Hepatocyte (in vitro differentiated cells): ENCODE results near the gene KCTD10. TPM values are rescaled to one million over a fixed set of nuclear protein-coding genes. Genes with fewer than 3 reads are reported as not detected.

Source experiments
- DNase-seq: peaks from one replicate; pipeline ENCODE4 v3.0.0-alpha.2; 2016; ENCODE audit warnings: low spot score
- H2AFZ ChIP-seq: fragments of 200-600 bp; sonication (generic); 2 replicates; pipeline ENCODE4 v1.6.0; 2016; ENCODE audit warnings: antibody characterized with exemption, mild to moderate bottlenecking
- H3K27ac ChIP-seq: fragments of 200-600 bp; sonication (generic); 2 replicates; pipeline ENCODE4 v1.5.1; 2016; ENCODE audit warnings: mild to moderate bottlenecking
- H3K27me3 ChIP-seq: fragments of 200-600 bp; sonication (generic); 2 replicates; pipeline ENCODE4 v1.6.1; 2016
- H3K36me3 ChIP-seq: fragments of 200-600 bp; sonication (generic); replicated peaks from 2 replicates; pipeline ENCODE4 v1.5.1; 2016; ENCODE audit warnings: low read depth; ENCODE audit not compliant: insufficient read depth
- H3K4me1 ChIP-seq: fragments of 200-600 bp; sonication (generic); 2 replicates; pipeline ENCODE4 v1.5.1; 2016; ENCODE audit warnings: mild to moderate bottlenecking, moderate library complexity; ENCODE audit not compliant: insufficient read depth
- H3K4me2 ChIP-seq: fragments of 200-600 bp; sonication (generic); 2 replicates; pipeline ENCODE4 v1.6.0; 2016
- H3K4me3 ChIP-seq: fragments of 200-600 bp; sonication (generic); 2 replicates; pipeline ENCODE4 v1.5.1; 2016; ENCODE audit warnings: mild to moderate bottlenecking
- H3K79me2 ChIP-seq: fragments of 200-600 bp; sonication (generic); 2 replicates; pipeline ENCODE4 v1.6.0; 2017; ENCODE audit warnings: mild to moderate bottlenecking
- H3K9me2 ChIP-seq: fragments of 200-600 bp; sonication (generic); replicated peaks from 2 replicates; pipeline ENCODE4 v1.6.0; 2017; ENCODE audit warnings: mild to moderate bottlenecking; ENCODE audit not compliant: insufficient read depth
- H3K9me3 ChIP-seq: fragments of 200-600 bp; sonication (generic); 2 replicates; pipeline ENCODE4 v1.5.1; 2016; ENCODE audit warnings: low read depth, mild to moderate bottlenecking
- H4K20me1 ChIP-seq: fragments of 200-600 bp; sonication (generic); 2 replicates; pipeline ENCODE4 v1.6.0; 2016; ENCODE audit warnings: mild to moderate bottlenecking; ENCODE audit not compliant: insufficient read depth, poor library complexity, severe bottlenecking
- EZH2 ChIP-seq: fragments of 200-600 bp; sonication (generic); IDR thresholded peaks from 2 replicates; pipeline ENCODE4 v1.6.1; 2016; ENCODE audit warnings: antibody characterized with exemption, mild to moderate bottlenecking, borderline replicate concordance
- EZH2phosphoT487 ChIP-seq: fragments of 200-600 bp; sonication (generic); IDR thresholded peaks from one replicate; pipeline ENCODE4 v1.6.1; 2018; ENCODE audit warnings: antibody characterized with exemption, mild to moderate bottlenecking, low read depth, moderate library complexity; ENCODE audit not compliant: unreplicated experiment, severe bottlenecking
- WGBS: methylation state at CpG from one replicate; pipeline ENCODE4 v1.1.6; 2016; ENCODE audit warnings: low lambda C conversion rate; ENCODE audit errors: missing lambda C conversion rate; 5-methylcytosine and 5-hydroxymethylcytosine counted together
- polyA plus RNA-seq: library from polyadenylated mRNA; unstranded; fragments of >200 nt; fragmentation: Nextera tagmentation; extraction: Ambion mirVana; gene quantifications from 2 replicates; pipeline ENCODE4 v1.2.1, GENCODE V29; 2016
- total RNA-seq: library from RNA; depleted of rRNA; stranded (reverse); fragments of >200 nt; gene quantifications from 2 replicates; pipeline ENCODE4 v1.2.3, GENCODE V29; 2014
- TF ChIP-seq, protein P1 (sequence below): fragments of 200-600 bp; sonication (generic); IDR thresholded peaks from 2 replicates; pipeline ENCODE4 v1.5.1; 2016; ENCODE audit warnings: antibody characterized with exemption, mild to moderate bottlenecking; ENCODE audit not compliant: poor library complexity

Gene KCTD10
- total and polyA plus RNA-seq, 2 experiments from 2014 or later: 29.4 to 29.7 TPM

DNA sequence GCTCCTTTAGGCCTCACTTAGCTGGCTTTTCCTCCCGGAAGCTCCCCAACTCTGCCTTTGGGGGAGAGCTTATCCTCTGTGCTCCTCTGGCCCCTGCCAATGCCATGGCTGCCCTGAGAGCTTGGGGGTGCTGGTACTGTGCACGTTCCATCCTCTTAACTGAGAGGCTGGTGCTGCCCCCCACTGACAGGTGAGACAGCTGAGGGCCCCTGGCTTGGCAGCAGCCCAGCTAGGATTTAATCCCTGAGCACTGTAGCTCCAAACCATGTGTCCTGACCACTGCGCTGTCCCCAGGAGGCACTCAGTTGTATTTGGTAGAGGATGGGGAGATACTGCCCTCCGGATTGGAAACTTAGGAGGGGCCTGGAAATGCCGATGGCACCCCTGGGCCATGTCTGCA is 46.4 kb upstream of the KCTD10 start:
- 76% methylated on average over 5 of the region's 5 CpGs for WGBS
- no peaks in the 10 kb centered on the region for H3K4me1 ChIP-seq
- H4K20me1 ChIP-seq: no peaks in the 10 kb centered on the region
- DNase-seq: no peak
- H3K79me2 ChIP-seq: no peaks in the 10 kb centered on the region
- no peak overlapping the region for H3K27ac ChIP-seq
- H3K4me3 ChIP-seq: no peak overlapping the region
- H3K36me3 ChIP-seq: no peaks in the 10 kb centered on the region
- H3K9me2 ChIP-seq: no peaks in the 10 kb centered on the region
- H3K9me3 ChIP-seq: no peaks in the 10 kb centered on the region
- H3K4me2 ChIP-seq: no peak overlapping the region
- H2AFZ ChIP-seq: no peak overlapping the region
- H3K27me3 ChIP-seq: no peaks in the 10 kb centered on the region
- no peak for TF ChIP-seq EZH2
- no peak for TF ChIP-seq EZH2phosphoT487
- TF ChIP-seq, protein P1, sequence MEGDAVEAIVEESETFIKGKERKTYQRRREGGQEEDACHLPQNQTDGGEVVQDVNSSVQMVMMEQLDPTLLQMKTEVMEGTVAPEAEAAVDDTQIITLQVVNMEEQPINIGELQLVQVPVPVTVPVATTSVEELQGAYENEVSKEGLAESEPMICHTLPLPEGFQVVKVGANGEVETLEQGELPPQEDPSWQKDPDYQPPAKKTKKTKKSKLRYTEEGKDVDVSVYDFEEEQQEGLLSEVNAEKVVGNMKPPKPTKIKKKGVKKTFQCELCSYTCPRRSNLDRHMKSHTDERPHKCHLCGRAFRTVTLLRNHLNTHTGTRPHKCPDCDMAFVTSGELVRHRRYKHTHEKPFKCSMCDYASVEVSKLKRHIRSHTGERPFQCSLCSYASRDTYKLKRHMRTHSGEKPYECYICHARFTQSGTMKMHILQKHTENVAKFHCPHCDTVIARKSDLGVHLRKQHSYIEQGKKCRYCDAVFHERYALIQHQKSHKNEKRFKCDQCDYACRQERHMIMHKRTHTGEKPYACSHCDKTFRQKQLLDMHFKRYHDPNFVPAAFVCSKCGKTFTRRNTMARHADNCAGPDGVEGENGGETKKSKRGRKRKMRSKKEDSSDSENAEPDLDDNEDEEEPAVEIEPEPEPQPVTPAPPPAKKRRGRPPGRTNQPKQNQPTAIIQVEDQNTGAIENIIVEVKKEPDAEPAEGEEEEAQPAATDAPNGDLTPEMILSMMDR: no peak

DNA sequence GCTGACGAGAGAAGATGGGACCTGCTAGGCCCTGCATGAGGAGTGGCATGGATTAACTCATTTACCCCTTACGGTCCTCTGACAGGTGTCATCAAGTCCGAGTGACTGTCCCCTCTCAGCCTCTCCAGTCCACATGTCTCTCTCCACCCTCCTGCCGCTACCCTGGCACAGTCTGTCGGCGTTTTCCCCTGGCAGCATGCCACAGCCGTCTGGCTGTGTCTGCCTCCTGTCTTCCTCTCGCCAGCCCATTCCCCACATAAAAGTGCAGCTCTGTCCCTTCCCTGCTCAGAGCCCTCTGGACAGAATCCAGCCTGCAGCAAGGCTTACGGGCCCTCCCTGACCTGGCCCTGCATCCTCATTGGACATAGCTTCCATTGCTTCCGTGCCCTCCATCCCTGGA is 46.0 kb upstream of the KCTD10 start:
- 82% methylated on average over 10 of the region's 10 CpGs for WGBS
- H3K27ac ChIP-seq: no peak overlapping the region

GRCh38 chr12:109521831-109522230 is 44.7 kb upstream of the KCTD10 start:
- Histone ChIP-seq H2AFZ (no peak overlapping the region), H4K20me1 (no peaks in the 10 kb centered on the region), H3K27ac (no peak overlapping the region), H3K4me1 (no peaks in the 10 kb centered on the region), H3K79me2 (no peaks in the 10 kb centered on the region), H3K36me3 (no peaks in the 10 kb centered on the region), H3K27me3 (no peaks in the 10 kb centered on the region), H3K9me3 (no peaks in the 10 kb centered on the region), H3K9me2 (no peaks in the 10 kb centered on the region), H3K4me2 (no peak overlapping the region), H3K4me3 (no peak overlapping the region)
- no peak for TF ChIP-seq EZH2
- TF ChIP-seq, protein P1: no peak
- TF ChIP-seq EZH2phosphoT487: no peak
- DNase-seq: no peak
- 60% methylated on average over 10 of the region's 10 CpGs for WGBS

More for the DNA sequence above, 46.0 kb upstream of the KCTD10 start:
- H3K27me3 ChIP-seq: no peaks in the 10 kb centered on the region
- no peaks in the 10 kb centered on the region for H4K20me1 ChIP-seq
- H3K79me2 ChIP-seq: no peaks in the 10 kb centered on the region
- no peaks in the 10 kb centered on the region for H3K9me3 ChIP-seq
- H3K4me2 ChIP-seq: no peak overlapping the region
- H3K4me1 ChIP-seq: no peaks in the 10 kb centered on the region
- TF ChIP-seq EZH2: no peak
- TF ChIP-seq, protein P1: no peak
- no peak for TF ChIP-seq EZH2phosphoT487
- H3K36me3 ChIP-seq: no peaks in the 10 kb centered on the region
- H3K9me2 ChIP-seq: no peaks in the 10 kb centered on the region
- H3K4me3 ChIP-seq: no peak overlapping the region
- no peak for DNase-seq
- no peak overlapping the region for H2AFZ ChIP-seq

DNA sequence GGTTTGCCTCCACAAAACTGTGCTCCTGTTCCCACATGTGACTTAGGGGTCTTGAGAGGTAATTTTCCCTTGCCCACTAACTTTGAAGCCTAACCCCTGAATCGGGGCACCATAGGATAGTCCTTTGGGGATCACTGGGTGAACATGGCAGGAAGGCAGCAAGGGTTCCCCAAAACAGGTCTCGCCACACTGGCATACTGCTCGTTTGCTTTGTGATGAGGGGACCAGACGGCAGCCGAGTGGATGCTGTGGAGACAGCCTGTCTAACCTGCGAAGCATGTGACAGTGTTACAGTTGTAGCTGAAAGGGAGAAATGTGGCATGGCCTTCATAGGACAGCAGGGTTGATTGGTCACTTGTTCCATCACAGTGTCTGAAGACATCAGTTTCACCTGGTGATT is 42.7 kb upstream of the KCTD10 start:
- no peak for DNase-seq
- Histone ChIP-seq H3K4me2 (no peak overlapping the region), H3K9me2 (no peaks in the 10 kb centered on the region), H4K20me1 (no peaks in the 10 kb centered on the region), H3K36me3 (no peaks in the 10 kb centered on the region), H3K27ac (peak overlapping the region; percentile 86), H3K27me3 (no peaks in the 10 kb centered on the region), H3K9me3 (no peaks in the 10 kb centered on the region), H3K79me2 (no peaks in the 10 kb centered on the region), H3K4me1 (no peaks in the 10 kb centered on the region), H2AFZ (no peak overlapping the region), H3K4me3 (no peak overlapping the region)
- WGBS: 83% methylated on average over 6 of the region's 6 CpGs
- TF ChIP-seq, protein P1: no peak
- TF ChIP-seq EZH2 (no peak), EZH2phosphoT487 (no peak)
